ACC112 (cell line): ENCODE data around the gene DHRS12.

Experiments
- H2AFZ ChIP-seq: fragments of 200-600 bp; sonication (generic); one replicate; pipeline ENCODE4 v1.6.0; 2017; ENCODE audit warnings: antibody characterized with exemption, low read length; ENCODE audit not compliant: unreplicated experiment
- H3K27ac ChIP-seq: fragments of 200-600 bp; sonication (generic); 2 replicates; pipeline ENCODE4 v1.5.1; 2014; ENCODE audit warnings: low read depth, mild to moderate bottlenecking, antibody characterized with exemption, low read length, moderate library complexity
- H3K27me3 ChIP-seq: fragments of 200-600 bp; sonication (generic); 2 replicates; pipeline ENCODE4 v1.6.1; 2014; ENCODE audit warnings: mild to moderate bottlenecking, antibody characterized with exemption, low read length, moderate library complexity, mixed read lengths; ENCODE audit not compliant: insufficient read depth
- H3K36me3 ChIP-seq: fragments of 200-600 bp; sonication (generic); 2 replicates; pipeline ENCODE4 v1.6.1; 2016; ENCODE audit warnings: mild to moderate bottlenecking, antibody characterized with exemption, low read length, moderate library complexity, mixed read lengths; ENCODE audit not compliant: insufficient read depth
- H3K4me1 ChIP-seq: fragments of 200-600 bp; sonication (generic); one replicate; pipeline ENCODE4 v1.6.1; 2016; ENCODE audit warnings: low read length, mixed read lengths; ENCODE audit not compliant: insufficient read depth, unreplicated experiment, control insufficient read depth
- H3K4me3 ChIP-seq: fragments of 200-600 bp; sonication (generic); 2 replicates; pipeline ENCODE4 v1.5.1; 2014; ENCODE audit warnings: mild to moderate bottlenecking, low read depth, low read length
- H3K79me2 ChIP-seq: fragments of 200-600 bp; sonication (generic); one replicate; pipeline ENCODE4 v1.6.0; 2016; ENCODE audit warnings: low read length; ENCODE audit not compliant: control insufficient read depth, unreplicated experiment, insufficient read depth

Gene DHRS12, protein sequence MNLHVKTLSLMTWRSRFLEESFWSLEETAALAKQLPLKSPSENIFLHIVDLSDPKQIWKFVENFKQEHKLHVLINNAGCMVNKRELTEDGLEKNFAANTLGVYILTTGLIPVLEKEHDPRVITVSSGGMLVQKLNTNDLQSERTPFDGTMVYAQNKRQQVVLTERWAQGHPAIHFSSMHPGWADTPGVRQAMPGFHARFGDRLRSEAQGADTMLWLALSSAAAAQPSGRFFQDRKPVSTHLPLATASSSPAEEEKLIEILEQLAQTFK

DNA sequence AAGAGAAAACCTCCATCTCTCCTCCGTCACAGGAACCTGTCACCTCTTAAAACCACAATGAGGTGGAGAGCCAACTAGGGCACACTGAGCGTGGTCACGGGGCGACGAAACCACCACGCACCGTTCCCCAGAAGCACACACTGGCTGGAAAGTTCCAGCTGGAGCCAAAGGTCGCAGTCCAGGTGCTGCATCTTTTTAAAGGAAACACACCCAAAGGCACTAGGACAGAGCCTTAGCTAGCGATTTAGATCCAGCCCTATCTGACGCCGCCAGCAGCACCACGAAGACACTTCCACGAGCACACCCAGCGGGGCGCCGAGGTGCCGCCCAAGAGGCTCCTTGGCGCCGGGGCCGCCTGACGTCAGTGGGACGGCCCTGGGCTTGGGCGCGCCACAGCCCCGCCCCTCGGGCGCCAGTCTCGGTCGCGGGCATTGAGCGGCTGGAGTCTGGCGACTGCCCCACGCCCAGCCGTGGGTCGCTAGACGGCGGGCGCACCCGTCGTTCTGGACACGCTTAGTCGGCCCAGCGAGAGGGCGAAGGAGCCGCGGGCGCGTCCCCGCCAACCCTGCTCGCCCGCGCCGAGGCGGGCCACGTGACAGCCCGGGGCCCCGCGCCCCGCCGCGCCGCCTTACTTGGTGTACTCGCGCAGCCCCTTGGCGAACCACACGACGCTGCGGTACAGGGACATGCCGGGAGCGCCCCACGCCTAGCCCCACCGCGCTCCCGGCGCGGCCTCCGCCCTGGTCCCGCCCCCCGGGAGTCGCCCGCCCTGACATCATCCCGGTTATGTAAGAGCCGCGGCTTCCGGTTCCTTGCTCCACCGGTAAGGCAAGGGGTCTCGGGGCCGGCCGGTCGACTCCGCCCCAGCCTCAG, at the start of gene DHRS12:
Gene DHRS12, minus strand, starts transcription at position 742 of the 873 bp plus-strand sequence. CDS start 4,504 bp downstream, outside the sequence.
- no peaks in the 10 kb centered on the region for H3K36me3 ChIP-seq
- H3K27ac ChIP-seq, result peak within 1 kb of the TSS; percentile 84
- H3K4me1 ChIP-seq, result peaks cover 17% of the 10 kb centered on the region
- H3K4me3 ChIP-seq, result peak within 1 kb of the TSS; percentile 96
- peak within 1 kb of the TSS; percentile 90 for H2AFZ ChIP-seq
- H3K27me3 ChIP-seq, result no peaks in the 10 kb centered on the region
- H3K79me2 ChIP-seq, result no peaks in the 10 kb centered on the region

DNA sequence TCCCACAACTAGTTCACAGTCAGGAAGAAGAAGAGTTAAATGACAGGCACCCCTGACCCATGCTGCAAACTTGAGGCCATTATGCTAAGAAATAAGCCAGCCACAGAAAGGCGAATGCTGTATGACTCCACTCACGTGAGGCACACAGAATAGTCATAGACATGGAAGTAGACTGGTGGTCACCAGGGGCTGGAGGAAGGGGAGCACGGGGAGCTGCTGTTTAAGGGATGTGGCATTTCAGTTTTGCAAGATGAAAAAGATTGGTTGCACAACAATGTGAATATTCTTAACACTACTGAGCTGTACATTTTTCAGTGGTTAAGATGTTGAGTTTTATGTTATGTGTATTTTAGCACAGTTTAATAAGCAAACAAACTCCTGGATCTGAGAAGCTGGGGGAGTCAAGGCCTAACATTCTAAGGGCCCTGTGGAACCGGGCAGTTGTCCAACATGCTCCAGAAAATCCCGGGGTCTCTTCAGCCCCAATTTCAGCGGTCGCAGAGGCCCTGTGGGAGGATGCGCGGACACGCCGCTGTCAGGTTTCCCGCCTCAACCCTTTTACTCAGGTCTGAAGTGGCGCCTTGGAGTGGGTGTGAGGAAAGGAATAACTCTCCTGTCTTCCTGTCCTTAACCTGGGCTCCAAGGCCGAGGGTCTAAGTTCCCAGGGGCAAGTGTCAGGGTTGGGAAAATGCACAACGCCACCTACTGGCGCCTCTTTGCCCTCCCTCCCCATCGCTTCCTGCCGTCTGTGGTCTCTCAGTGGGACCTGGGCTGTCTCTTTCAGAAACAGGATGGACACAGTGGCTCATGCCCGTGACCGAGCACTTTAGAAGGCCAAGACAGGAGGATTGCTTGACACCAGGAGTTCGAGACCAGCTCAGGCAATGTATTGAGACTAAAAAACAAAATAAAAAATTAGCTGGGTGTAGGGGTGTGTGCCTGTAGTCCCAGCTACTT, 45.5 kb upstream of the DHRS12 start:
- no peak overlapping the region for H2AFZ ChIP-seq
- no peak overlapping the region for H3K27ac ChIP-seq
- peaks cover 12% of the 10 kb centered on the region for H3K4me1 ChIP-seq
- H3K27me3 ChIP-seq, result peaks cover 16% of the 10 kb centered on the region; the same call in 1 of the 2 replicates
- no peaks in the 10 kb centered on the region for H3K36me3 ChIP-seq
- no peak overlapping the region for H3K4me3 ChIP-seq
- no peaks in the 10 kb centered on the region for H3K79me2 ChIP-seq

DNA sequence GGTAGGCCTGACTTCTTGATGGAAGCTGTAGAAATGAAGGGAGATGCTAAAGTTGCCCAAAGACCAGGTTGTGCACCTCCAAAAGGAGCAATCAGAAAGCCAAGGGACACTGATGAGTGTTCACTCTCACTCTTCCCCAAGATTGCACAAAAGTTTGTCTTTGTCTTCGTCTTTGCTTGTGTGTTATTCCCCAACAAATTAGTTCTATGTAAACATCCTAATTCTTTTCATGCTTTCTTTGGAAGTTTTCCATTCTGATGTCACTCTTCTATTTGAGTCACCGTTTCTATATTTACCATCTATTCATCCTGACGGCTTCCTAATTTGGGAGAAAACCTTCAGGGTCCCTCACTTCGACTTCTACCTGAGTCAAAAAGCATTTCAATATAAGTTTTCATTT, 44.7 kb upstream of the DHRS12 start:
- H3K4me1 ChIP-seq, result peaks cover 12% of the 10 kb centered on the region
- H2AFZ ChIP-seq, result no peak overlapping the region
- no peak overlapping the region for H3K27ac ChIP-seq
- peaks cover 13% of the 10 kb centered on the region; the same call in 1 of the 2 replicates for H3K27me3 ChIP-seq
- no peaks in the 10 kb centered on the region for H3K79me2 ChIP-seq
- H3K36me3 ChIP-seq, result no peaks in the 10 kb centered on the region
- no peak overlapping the region for H3K4me3 ChIP-seq

DNA sequence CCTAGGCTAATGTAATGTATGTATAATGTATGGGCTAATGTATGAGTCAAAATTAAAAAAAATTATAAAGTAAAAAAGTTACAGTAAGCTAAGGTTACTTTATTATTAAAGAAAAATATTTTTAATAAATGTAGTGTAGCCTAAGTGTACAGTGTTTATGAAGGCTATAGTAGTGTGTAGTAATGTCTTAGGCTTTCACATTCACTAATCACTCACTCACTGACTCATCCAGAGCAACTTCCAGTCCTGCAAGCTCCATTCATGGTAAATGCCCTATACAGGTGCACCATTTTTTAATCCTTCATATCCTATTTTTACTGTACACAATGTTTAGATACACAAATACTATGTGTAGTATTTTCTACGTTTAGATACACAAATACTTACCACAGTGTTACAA, 42.8 kb upstream of the DHRS12 start:
- H3K4me1 ChIP-seq, result peaks cover 12% of the 10 kb centered on the region
- no peak overlapping the region for H3K27ac ChIP-seq
- no peak overlapping the region for H2AFZ ChIP-seq
- H3K27me3 ChIP-seq, result peaks cover 20% of the 10 kb centered on the region
- no peak overlapping the region for H3K4me3 ChIP-seq
- H3K36me3 ChIP-seq, result no peaks in the 10 kb centered on the region
- no peaks in the 10 kb centered on the region for H3K79me2 ChIP-seq

DNA sequence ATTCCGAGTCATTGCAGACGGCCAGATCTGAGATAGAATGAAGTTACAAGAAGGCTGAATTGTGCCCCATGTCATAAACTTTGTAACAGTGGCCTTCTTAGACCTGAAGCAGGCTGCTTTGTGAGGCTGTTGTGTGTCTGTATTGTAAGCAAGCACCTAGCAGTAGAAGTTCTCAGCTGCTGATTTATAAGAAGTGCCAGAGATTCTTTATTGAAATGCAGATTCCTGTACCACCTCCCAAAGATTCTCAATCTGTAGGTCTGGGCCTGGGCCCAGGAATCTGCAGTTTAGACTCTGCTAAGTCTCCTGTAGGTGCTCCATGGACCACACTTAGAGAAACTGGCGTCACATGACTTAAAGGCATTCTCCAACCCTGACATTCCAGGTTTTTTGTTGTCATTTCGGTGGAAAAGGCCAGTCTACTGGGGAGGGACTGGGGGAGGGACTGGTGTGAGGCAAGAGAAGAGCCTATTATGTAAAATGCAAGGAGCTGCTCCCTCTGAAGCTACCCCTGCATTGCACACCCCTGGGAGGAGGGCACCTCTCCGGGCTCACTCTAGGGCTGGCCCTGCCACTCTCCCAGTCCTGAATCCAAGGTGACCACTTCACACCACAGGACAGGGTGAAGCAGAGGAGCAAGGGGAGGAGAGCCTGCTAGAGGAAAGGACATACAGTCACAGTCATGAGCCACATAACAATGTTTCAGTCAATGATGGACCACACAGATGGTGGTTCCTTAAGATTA, 41.8 kb upstream of the DHRS12 start:
- Histone ChIP-seq H3K79me2 (no peaks in the 10 kb centered on the region), H3K27me3 (peaks cover 25% of the 10 kb centered on the region), H3K4me3 (no peak overlapping the region), H2AFZ (no peak overlapping the region), H3K36me3 (no peaks in the 10 kb centered on the region), H3K27ac (no peak overlapping the region), H3K4me1 (peaks cover 12% of the 10 kb centered on the region)

DNA sequence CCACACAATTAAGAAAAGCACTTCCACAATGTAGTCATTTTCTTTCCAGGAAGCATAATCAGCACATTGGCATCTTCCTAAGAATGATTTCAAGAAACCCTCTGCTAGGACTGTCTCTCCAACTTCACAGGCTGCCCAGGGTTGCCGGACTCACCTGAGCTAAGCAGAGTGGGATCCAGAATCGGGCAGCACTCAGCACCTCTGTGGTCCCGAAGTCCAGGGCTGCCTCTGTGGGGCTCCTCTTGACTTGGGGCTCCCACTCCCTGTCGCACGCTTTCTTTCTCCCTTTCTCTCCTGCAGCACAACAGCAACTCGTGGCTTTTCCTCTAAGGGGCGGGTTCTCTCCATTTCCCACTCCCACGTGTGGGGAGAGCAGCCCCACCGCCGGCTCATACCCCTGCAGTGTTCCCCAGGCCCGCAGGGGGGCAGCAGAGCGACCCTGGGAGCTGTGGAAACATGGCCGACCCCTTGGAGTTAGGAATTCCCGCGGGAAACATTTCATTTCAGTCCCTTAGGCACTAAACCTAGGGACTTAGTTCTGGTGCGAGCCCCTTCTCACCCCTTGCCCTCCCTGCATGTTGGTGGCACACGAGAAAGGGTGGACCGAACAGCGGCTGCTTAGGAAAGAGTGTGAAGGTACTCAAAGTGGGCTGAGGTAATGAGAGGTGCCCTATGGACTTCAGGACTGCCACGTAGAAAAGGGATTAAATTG, 41.1 kb upstream of the DHRS12 start, which contains the start of gene TMEM272:
Gene TMEM272, minus strand, starts transcription at position 316 of the 712 bp plus-strand sequence. CDS start 6,647 bp downstream, outside the sequence.
- Histone ChIP-seq H3K79me2 (no peaks in the 10 kb centered on the region), H3K4me3 (no peak within 1 kb of the TSS), H3K36me3 (no peaks in the 10 kb centered on the region), H3K27me3 (peaks cover 25% of the 10 kb centered on the region), H2AFZ (no peak within 1 kb of the TSS), H3K4me1 (peaks cover 12% of the 10 kb centered on the region), H3K27ac (no peak within 1 kb of the TSS)

DNA sequence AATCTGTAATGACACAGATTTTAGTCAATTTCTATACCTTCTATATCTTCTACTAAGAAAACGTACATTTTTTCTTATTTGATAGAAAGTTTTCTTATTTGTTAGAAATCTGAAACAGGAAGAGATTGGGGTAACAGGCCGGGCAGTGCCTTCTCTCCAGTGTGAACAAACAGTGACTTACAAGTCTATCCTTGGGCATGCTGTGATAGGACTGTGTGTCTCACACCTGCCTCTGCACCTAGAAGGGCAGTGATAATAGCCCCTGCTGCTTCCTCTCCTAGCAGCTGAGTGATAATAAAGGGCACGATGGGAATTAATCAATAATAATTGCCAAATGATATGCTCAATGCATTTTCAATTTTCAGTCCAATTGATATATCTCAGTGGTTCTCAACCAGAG, 39.6 kb upstream of the DHRS12 start:
- peaks cover 25% of the 10 kb centered on the region for H3K27me3 ChIP-seq
- H3K4me1 ChIP-seq, result peaks cover 4% of the 10 kb centered on the region
- no peaks in the 10 kb centered on the region for H3K36me3 ChIP-seq
- no peaks in the 10 kb centered on the region for H3K79me2 ChIP-seq
- H3K27ac ChIP-seq, result no peak overlapping the region
- H2AFZ ChIP-seq, result no peak overlapping the region
- H3K4me3 ChIP-seq, result no peak overlapping the region

DNA sequence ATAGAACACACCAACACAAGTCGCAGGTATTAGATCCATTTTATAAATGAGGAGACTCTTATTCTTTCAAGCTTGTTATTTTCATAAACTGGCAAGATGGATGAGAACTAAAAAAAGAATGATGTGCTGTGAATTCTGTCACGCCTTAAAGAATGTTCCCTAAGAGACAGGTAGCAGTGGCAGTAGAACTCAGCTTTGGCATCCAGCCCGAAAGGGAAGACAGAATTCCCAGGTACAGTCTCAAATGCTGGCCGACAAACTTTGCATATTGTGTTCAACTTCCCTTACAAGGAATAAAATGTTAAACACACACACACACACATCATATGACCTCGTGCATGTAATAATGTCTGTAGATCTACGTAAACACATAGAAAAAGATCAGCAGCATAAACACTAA, 37.8 kb upstream of the DHRS12 start:
- Histone ChIP-seq H3K4me1 (peaks cover 3% of the 10 kb centered on the region), H3K27me3 (peaks cover 25% of the 10 kb centered on the region), H3K36me3 (no peaks in the 10 kb centered on the region), H3K27ac (no peak overlapping the region), H2AFZ (no peak overlapping the region), H3K4me3 (no peak overlapping the region), H3K79me2 (no peaks in the 10 kb centered on the region)

DNA sequence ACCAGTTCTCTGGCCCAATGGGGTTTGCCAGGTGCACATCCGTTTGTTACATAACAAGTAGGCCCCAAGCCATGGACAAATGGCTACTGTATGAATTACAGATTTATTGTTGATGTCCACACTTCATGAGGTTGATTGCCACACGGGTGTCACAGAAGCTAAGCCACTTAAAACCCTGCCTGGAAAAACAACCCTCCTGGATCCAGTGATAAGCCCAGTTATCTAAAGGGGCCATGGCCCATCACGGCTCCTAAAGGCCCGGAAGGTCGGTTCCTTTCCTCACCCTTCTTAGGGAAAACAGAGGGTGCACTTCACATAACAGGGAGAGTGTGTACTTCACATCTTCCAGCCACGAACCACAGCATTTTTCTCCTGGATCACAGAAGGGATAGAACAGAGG, 37.0 kb upstream of the DHRS12 start:
- H3K27ac ChIP-seq, result no peak overlapping the region
- H3K79me2 ChIP-seq, result no peaks in the 10 kb centered on the region
- peaks cover 3% of the 10 kb centered on the region for H3K4me1 ChIP-seq
- no peak overlapping the region for H2AFZ ChIP-seq
- peaks cover 25% of the 10 kb centered on the region for H3K27me3 ChIP-seq
- H3K4me3 ChIP-seq, result no peak overlapping the region
- no peaks in the 10 kb centered on the region for H3K36me3 ChIP-seq
